Stimulated activated CD4-positive, alpha-beta T cell treated with anti-CD3 and anti-CD28 coated beads, Interleukin-15, amount 100 ng/mL, for 48 hours (primary cell): ENCODE measurements around the gene KITLG.
"Not testable (repeated sequence)": the region's sequence is repeated elsewhere in the genome, so short reads cannot be mapped to it uniquely, and the experiment has no call there.

Source experiments
- DNase-seq, 2 donors: peaks; one replicate each; pipeline ENCODE4 v3.0.0-alpha.2; 2020; ENCODE audit warnings: low read depth in 2 of 2

Gene KITLG

GRCh38 chr12:88576866-88577265 is 3.4 kb downstream of the KITLG start:
- no peak for DNase-seq

DNA sequence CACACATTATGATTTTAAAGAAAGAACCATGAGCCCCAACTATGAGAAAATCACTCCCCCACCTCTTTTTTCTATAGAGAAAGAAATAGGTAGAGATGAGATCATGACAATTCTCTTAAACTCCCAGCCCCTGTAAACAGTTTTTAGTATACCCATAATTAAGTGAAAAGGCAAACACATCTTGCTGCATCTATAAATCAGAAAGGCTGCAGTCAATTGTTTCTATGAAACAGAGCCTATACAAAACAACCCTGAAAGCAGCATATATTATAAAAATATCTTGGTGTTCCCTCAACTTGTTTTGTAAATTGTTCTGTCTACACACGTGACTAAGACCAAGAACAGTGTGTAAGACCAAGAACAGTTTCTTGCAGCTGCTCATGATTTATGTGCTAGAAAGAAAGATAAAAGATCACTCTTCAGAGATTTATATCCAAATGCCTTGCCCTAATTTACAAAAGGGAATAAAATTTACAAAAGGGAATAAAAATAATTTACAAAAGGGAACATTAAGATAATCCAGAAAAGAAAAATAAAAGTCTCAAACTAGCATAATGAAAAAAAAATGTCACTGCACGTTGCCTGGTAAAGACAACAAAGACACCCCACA is 4.8 kb downstream of the KITLG start:
- no peak for DNase-seq

- DNase-seq = no peak
Observed at GRCh38 chr12:88574278-88574677, 6.0 kb downstream of the KITLG start.

DNA sequence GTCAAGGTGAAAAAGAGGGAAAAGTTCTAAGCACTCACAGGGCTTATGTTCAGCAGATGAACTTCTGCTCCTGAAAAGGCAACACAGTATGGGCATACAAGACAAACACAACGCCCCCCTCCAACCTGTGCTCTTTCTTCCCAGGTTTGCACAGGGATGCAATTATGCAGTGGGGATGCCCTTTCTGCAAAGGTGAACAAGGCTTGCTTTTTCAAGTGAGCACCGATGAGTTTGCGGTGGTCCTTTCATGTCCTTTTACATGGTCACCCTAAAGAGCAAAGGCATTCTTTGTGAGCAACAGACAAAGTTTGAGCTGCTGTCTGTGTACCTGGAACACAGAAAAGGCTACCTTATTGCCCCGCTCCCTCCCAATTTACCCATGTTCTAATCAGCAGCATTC is 6.7 kb downstream of the KITLG start:
- DNase-seq = no peak

DNA sequence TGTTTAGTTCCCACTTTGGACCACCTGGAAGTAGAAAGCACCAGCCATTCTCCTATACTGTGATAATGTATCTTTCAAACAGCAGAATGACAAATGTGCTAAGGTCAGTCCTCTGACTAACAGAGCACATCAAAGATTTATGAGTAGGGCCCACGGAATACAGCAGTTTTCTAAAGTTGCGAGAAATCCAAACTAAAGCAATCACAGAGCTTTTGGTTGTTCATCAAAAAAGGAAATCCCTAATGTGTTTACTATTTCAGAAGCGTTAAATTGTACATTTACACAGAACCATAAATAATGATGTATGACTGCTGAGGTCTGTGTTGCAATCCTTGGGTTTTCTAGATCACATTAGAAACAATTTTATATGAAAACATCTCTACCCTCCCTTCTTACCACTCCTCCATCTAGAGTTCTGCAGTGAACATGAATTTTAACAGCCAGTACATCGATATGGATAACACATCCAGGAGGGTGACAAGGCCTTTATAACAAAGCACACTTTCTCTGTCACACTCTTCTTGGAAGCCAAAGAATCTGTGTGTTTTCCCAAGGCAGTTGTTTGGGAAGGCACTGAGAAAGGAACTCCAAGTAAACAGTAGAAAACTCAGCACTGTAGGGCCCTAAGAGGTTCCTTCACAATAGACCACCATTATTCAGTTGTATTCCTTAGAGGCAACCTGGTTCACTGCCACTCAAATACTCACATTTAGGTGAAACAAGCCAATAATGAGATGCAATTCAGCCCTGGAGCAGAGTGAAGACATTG is 7.3 kb downstream of the KITLG start:
- DNase-seq = no peak

DNA sequence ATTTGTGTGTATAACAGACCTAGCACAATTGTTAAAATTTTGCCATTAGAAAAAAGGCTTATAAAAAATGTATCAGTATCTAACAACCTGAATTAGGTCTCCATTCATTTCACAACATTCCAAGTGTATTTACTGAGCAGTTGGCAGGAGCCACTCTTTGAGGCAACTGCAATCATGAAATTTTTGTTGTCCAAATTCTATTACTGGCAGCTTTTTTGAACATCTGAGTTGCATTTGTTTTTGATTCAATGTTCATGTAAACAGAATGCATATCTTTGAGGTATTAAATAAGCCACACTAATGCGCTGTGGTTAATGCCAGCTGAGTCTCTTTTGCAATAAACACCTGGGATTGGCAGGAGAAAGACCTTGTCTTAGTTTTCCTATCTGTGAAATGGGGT is 8.7 kb downstream of the KITLG start:
- DNase-seq = no peak

GRCh38 chr12:88570103-88570502 is 10.2 kb downstream of the KITLG start:
- DNase-seq = no peak

GRCh38 chr12:88566430-88566829 is 13.8 kb downstream of the KITLG start:
- no peak for DNase-seq

- no peak for DNase-seq
Observed at GRCh38 chr12:88562846-88563582, 17.3 kb downstream of the KITLG start.

DNA sequence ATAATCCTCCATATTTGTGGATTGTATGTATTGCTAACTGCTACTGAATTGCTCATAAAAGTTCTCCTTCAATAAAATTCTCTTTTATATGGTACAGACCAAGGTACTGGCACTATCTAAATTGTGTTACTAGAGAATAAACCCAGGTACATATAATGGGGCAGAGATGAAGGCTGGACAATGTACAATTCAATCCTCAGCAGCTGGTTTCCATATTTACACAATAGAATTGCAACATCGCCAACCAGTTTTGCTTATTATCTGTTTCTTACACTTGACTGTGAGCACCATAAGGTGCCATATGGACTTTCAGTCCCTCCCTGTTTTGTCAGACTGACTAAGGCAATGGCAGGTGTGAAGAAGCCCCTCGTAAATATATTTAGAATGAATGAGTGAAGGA is 18.1 kb downstream of the KITLG start:
- no peak for DNase-seq

- DNase-seq = no peak
Observed at GRCh38 chr12:88559772-88560171, 20.5 kb downstream of the KITLG start.

DNA sequence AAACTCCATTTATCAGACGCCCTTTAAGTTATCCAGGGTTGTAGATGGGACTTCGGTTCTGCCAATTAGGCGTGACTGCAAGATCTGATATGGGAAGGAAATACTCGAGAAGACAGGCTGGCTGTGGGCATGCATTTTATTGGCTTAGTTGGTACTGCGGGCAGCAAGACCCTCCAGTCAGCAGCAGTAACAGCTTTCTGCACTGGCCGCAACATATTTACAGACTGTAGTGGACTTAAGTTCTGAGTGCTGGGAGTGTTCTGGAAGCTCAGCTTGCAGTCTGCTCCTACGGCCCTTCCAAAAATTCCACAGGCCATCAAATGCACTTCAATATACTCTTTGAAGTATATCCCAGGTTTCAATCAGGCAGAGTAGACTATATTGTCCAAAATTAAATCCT is 21.1 kb downstream of the KITLG start:
- DNase-seq = no peak

DNA sequence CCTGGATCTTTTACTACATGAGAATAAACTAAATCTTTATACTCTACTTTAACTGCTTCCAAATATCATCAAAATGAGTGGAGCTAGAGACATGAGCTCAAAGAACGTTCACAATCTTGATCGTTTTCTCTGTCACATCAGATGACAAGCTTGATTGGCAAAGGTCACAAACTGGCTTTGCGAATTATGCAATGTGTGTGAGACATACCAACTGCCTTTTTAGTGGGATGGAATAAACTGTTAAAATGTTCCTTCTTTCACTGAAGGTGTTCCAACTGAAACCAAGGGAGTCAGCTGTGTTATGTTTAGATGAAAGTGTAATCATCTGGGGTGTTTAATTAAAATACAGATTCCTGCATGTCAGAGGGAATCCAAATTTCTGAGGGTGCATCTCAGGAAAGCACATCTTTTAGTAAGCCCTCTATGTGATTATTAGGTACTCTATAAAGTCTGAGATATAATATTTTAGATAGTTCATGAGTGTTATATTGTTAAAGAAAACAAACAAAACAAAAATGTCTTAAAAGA is 21.9 kb downstream of the KITLG start:
- DNase-seq = no peak

DNA sequence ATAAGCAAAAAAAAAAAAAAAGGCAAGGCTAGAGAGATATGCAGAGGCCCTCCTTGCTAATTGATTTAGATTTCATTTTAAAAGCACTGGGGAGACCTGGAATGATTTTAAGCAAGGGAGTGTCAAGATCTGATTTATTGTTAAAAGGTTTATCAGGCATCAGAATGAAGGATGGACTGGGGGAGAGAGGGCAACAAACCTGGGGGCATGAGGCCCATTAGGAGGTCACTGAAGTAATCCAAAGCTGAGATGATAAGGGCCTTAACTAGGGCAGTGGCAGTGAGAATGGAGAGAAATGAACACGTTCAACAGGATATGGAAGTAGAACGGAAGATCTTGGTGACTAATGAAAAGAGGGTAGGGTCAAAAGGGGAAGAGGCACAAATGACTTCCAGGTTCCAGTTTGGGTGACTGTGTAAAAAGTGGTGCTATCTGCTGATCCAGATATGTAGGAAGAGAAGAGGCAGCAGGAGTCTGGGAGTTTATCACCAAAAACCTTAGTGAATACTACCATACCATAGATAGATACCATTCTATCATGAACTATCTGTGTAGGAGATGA is 24.0 kb downstream of the KITLG start:
- DNase-seq = no peak

DNA sequence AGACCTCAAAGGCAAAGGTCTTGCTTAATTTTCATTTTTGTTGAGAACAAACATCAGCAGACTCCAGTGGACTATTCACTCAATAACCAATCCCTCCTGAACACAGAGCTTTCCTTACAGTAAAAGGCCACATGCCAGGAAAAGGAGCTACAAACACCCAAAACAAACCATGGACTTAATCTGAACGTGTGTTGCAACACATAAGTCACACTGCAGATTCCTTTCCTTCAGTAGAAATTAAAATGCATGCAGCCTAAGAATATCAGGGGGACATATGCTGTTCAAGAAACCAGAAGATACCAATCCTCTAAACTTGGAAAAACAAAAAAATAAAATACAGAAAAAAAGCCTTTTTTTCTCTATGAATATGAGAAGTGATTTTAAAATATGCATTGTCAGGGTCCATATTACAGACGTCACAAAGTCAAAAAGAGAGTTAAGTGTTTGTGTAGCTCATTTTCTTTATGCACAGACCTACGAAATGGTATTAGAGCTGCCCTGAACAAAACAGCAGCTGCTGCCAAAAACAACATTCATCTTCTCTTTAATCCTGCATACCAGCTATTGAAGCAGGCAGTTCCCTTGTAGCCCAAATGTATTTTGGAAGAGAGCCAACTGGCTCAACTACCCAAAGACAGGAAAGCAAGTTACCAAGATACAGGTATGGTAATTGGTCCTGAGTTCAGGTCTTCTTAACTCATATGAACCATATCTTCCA is 26.2 kb downstream of the KITLG start:
- no peak for DNase-seq

DNA sequence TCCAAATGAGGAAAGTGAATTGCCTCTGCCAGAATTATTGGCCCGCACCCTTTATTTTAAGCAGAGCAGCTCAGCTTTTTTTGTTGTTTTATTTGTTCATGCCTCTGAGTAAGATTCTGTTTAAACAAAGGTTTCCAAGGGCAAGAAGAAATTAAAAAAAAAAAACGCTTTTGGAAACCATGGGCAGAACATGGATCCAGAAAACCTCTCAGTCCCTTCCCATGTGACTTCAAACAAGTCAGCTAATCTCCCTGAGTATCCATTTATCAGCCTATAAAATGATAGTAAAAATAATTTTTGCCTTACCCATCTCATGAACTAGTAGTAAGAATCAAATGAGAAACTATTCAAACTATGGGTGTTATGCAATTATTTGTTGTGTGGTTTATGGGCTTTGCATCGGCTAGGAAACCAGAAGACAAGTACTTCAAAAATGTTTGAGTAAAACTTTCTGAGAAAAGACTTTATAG is 27.6 kb downstream of the KITLG start:
- DNase-seq = no peak

DNA sequence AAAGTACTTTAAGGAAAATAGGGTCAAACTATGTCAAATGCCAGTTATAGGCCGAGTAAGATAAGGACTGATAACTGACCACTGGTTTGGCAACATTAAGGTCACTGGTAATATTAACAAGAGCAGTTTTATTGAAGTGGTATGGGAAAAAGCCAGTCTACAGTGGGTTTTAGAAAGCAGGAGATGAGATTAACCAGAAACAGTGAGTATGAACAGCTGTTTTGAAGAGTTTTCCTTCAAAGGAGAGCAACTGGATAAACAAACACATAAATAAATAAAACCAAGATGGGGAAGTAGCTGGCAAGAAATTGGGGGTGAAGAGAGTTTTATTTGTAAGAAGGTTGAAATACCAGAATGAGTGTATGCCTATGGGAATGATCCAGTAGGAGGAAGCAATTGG is 30.3 kb downstream of the KITLG start:
- no peak for DNase-seq

DNA sequence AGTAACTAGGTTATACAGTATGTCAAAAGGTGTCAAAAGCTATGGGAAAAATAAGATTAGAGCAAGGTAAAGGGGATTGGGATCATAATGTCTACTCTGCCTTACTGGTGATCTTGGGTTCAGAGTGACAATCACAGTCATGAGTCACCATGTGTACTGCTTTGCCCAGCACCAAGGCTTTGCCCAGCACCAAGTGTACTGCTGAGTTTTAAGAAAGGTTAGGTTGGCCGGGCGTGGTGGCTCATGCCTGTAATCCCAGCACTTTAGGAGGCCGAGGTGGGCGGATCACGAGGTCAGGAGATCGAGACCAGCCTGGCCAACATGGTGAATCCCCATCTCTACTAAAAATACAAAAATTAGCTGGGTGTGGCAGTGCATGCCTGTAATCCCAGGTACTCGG is 32.3 kb downstream of the KITLG start:
- DNase-seq = not testable (repeated sequence)

GRCh38 chr12:88546853-88547252 is 33.4 kb downstream of the KITLG start:
- DNase-seq = no peak

DNA sequence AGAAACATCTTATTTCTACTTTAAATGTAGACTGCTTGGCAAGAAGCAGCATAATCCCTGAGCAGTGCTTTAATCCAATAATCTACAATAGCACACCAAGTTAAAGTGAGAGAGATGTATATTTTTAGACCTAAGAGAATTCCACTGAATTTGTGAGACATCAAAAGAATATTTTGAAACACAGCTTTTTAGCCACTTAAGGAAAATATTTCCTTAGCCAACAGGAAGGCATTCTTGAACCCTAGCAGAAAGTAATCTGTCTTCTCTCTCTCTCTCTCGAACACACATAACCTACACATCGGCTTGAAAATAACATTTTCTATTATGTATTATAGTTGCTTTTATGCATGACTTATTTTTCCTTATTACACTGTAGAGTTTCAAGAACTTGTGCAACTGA is 34.0 kb downstream of the KITLG start:
- DNase-seq = no peak
